Pulmonary artery endothelial cell (primary cell): ENCODE results near the gene HTR4. TPM values are rescaled to one million over a fixed set of nuclear protein-coding genes. Genes with fewer than 3 reads are reported as not detected.
"Not testable (repeated sequence)": the region's sequence is repeated elsewhere in the genome, so short reads cannot be mapped to it uniquely, and the experiment has no call there.

Experiments
- DNase-seq: peaks from one replicate; pipeline ENCODE4 v3.0.0-alpha.2; 2011; ENCODE audit warnings: low read depth, low spot score
- total RNA-seq: library from RNA; depleted of rRNA; stranded (reverse); fragments of >200 nt; gene quantifications from 2 replicates; pipeline ENCODE4 v1.2.3, GENCODE V29; 2014

The HTR4 gene
- total RNA-seq, 1 donor from 2014 or later, result not detected

GRCh38 chr5:148539851-148540250 is 114.5 kb downstream of the HTR4 start:
- DNase-seq, result no peak

GRCh38 chr5:148535190-148535589 is 119.1 kb downstream of the HTR4 start:
- DNase-seq, result no peak

GRCh38 chr5:148532969-148533670 is 121.2 kb downstream of the HTR4 start:
- no peak for DNase-seq

GRCh38 chr5:148529450-148529849 is 124.9 kb downstream of the HTR4 start:
- DNase-seq, result not testable (repeated sequence)

GRCh38 chr5:148524721-148525120 is 129.6 kb downstream of the HTR4 start:
- DNase-seq, result no peak

GRCh38 chr5:148523139-148523538 is 131.2 kb downstream of the HTR4 start:
- no peak for DNase-seq

- DNase-seq, result no peak
Measured at GRCh38 chr5:148515460-148515859, 138.9 kb downstream of the HTR4 start.

- no peak for DNase-seq
Measured at GRCh38 chr5:148514344-148514743, 140.0 kb downstream of the HTR4 start.

GRCh38 chr5:148512498-148512897 is 141.8 kb downstream of the HTR4 start:
- no peak for DNase-seq

- no peak for DNase-seq
Measured at GRCh38 chr5:148511810-148512347, 142.4 kb downstream of the HTR4 start.

GRCh38 chr5:148509893-148510292 is 144.4 kb downstream of the HTR4 start:
- DNase-seq, result no peak

- no peak for DNase-seq
Measured at GRCh38 chr5:148507648-148508047, 146.7 kb downstream of the HTR4 start.

- no peak for DNase-seq
Measured at GRCh38 chr5:148499452-148499851, 154.9 kb downstream of the HTR4 start.

- no peak for DNase-seq
Measured at GRCh38 chr5:148497757-148498156, 156.6 kb downstream of the HTR4 start.

GRCh38 chr5:148492351-148492750 is 162.0 kb downstream of the HTR4 start:
- DNase-seq, result no peak

GRCh38 chr5:148491793-148492184 is 162.5 kb downstream of the HTR4 start:
- no peak for DNase-seq

GRCh38 chr5:148491015-148491792 is 163.1 kb downstream of the HTR4 start:
- no peak for DNase-seq

GRCh38 chr5:148488757-148489156 is 165.6 kb downstream of the HTR4 start:
- no peak for DNase-seq

- DNase-seq, result no peak
Measured at GRCh38 chr5:148486456-148486855, 167.9 kb downstream of the HTR4 start.

- DNase-seq, result no peak
Measured at GRCh38 chr5:148484651-148485050, 169.7 kb downstream of the HTR4 start.

- DNase-seq, result no peak
Measured at GRCh38 chr5:148483750-148484149, 170.6 kb downstream of the HTR4 start.

- DNase-seq, result no peak
Measured at GRCh38 chr5:148482697-148483462, 171.4 kb downstream of the HTR4 start.
